GM12865 (cell line): ENCODE results near the gene GK.
"Not testable (repeated sequence)": the region's sequence is repeated elsewhere in the genome, so short reads cannot be mapped to it uniquely, and the experiment has no call there.

Experiments used
- DNase-seq: peaks from one replicate; pipeline ENCODE4 v3.0.0; 2010; ENCODE audit warnings: low read depth
- H3K4me3 ChIP-seq: 2 replicates; pipeline ENCODE4 v1.5.1; 2011; ENCODE audit warnings: mild to moderate bottlenecking, low read depth, low read length, control low read depth
- CTCF ChIP-seq: IDR thresholded peaks from 2 replicates; pipeline ENCODE4 v1.5.1; 2011; ENCODE audit warnings: low read length, control low read depth, low read depth, inconsistent platforms; ENCODE audit not compliant: insufficient read depth; ENCODE audit errors: missing control alignments

The GK gene

DNA sequence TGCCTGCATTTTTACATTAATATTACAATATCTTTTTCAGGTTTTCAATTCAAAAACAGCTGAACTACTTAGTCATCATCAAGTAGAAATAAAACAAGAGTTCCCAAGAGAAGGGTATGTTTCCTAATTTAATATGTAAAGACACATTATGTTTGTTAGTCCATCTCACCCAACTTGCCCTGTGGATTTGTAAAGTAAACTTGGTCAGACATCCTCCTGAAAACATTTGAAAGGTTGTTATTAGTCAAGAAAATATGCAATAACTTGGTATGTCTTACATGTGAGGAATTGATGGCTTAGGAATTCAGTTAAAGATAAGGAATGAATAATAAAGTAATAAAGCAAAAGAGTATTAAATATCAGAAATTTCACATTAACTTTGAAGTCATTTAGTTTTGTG is 12.2 kb downstream of the GK start:
- H3K4me3 ChIP-seq: no peak overlapping the region
- no peak for TF ChIP-seq CTCF
- no peak for DNase-seq

- no peak for DNase-seq
- no peak for TF ChIP-seq CTCF
- no peak overlapping the region for H3K4me3 ChIP-seq
These were observed 12.9 kb downstream of the GK start for GRCh38 chrX:30666094-30666493.

- no peak for DNase-seq
- TF ChIP-seq CTCF: no peak
- no peak overlapping the region for H3K4me3 ChIP-seq
These were observed 15.4 kb downstream of the GK start for GRCh38 chrX:30668581-30668980.

DNA sequence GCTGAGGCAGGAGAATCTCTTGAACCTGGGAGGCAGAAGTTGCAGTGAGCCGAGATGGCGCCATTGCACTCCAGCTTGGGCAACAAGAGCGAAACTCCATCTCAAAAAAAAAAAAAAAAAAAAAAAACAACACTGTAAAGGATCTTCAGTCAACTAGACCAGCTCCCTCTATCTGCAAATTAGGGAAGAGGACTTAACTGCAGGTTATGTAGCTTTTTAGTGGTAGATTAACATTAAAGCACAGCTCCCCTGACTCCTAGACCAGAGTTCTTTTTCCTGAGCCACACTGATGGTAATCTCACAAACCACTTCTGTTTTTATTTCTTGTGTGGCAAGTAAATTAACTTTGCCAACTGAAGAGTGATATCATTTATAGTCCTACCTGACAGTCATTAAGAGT is 18.0 kb downstream of the GK start:
- not testable (repeated sequence) for DNase-seq

GRCh38 chrX:30673127-30673796 is 20.0 kb downstream of the GK start:
- TF ChIP-seq CTCF: no peak

More for the DNA sequence above, 18.0 kb downstream of the GK start:
- H3K4me3 ChIP-seq: not testable (repeated sequence)

GRCh38 chrX:30673884-30674598 is 20.8 kb downstream of the GK start:
- H3K4me3 ChIP-seq: no peak overlapping the region
- TF ChIP-seq CTCF: no peak
- DNase-seq: no peak

More at GRCh38 chrX:30673127-30673796, 20.0 kb downstream of the GK start:
- H3K4me3 ChIP-seq: no peak overlapping the region
- DNase-seq: no peak

DNA sequence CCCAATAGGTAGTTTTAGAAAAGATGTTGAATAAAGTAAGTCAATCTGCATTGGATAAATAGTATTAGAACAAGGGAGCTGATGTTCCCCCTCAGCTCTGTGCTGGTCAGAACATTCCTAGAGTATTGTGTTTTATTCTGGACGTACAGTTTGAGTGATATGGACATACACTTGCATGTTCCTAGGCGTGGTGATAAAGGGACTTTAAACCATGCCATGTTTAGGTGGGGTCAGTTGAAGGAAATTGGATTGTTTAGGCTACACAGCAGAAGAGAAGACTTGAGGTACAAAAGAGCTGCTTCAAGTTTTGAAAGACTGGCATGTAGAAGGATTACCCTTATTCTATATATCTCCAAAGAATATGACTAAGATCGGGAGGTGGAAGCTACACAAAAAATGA is 21.6 kb downstream of the GK start:
- no peak for DNase-seq
- no peak for TF ChIP-seq CTCF
- no peak overlapping the region for H3K4me3 ChIP-seq
